ENCODE data around the gene ARHGAP28.

GRCh38 chr18:6810191-6810590, 80.7 kb downstream of the ARHGAP28 start:
- TF ChIP-seq CTCF (IDR thresholded peaks at IDR 0.05) (no peak), EP300 (IDR thresholded peaks at IDR 0.05) (no peak)
